ENCODE measurements around the gene DYRK1B.
"Not testable (repeated sequence)": the region's sequence is repeated elsewhere in the genome, so short reads cannot be mapped to it uniquely, and the experiment has no call there.

Gene DYRK1B

DNA sequence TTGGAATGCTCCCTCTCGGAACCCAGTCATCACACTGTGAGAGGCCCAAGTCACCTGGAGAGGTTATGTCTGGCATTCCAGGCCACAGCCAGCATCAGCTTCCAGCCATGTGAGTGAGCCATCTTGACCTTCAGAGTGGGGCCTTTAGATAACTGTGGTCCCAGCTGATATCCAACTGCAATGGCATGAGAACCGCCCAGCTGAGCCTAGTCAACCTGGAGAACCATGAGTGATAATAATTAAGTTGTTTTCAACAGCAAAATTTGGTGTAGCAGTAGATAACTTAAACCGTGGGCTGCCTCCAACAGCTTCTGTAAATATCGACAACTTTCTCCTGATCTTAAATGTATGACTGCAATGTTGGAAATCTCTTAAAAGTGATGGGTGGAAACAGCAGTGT lies 24.6 kb downstream of the DYRK1B start:
- no peak for DNase-seq (ENCODE audit: low spot score)

DNA sequence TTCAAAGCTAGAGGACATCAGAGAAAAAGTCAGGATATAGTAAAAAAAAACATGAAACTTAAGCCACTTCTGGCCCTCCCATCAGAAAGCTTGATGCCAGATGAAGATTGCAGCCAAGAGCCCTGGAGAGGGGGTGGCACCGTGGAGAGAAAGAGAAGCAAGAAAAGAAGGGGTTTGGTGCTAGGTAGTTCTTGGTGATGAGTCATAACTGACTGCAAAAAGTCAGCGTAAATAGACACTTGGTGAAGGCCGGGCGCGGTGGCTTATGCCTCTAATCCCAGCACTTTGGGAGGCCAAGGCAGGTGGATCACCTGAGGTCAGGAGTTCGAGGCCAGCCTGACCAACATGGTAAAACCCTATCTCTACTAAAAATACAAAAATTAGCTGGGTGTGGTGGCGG lies 25.3 kb downstream of the DYRK1B start:
- DNase-seq (ENCODE audit: low spot score), result not testable (repeated sequence)

GRCh38 chr19:39807846-39808364 lies 26.1 kb downstream of the DYRK1B start:
- DNase-seq (ENCODE audit: low spot score), result no peak

- DNase-seq (ENCODE audit: low spot score), result no peak
Measured at GRCh38 chr19:39805104-39805503, 28.9 kb downstream of the DYRK1B start.

DNA sequence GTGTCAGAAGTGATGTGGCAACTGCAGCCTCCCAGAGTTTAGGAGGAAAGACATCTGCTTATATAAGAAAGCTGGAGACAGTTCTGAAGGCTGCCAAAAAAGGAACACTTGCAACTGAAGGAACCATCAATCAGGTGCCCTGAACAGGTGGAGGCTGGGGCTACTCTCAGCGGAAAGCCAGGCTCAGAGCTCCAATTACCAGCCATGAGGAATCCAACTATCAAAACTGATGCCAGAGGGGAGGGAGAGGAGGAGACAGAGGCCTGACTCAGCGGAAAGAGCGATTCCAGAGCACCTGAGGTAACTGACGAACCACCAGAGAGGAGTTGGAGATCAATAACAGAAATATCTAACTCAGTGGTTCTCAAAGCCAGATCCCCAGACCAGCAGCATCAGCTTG lies 31.0 kb downstream of the DYRK1B start:
- DNase-seq (ENCODE audit: low spot score), result no peak

- DNase-seq (ENCODE audit: low spot score), result no peak
Measured at GRCh38 chr19:39797083-39797482, 36.9 kb downstream of the DYRK1B start.

DNA sequence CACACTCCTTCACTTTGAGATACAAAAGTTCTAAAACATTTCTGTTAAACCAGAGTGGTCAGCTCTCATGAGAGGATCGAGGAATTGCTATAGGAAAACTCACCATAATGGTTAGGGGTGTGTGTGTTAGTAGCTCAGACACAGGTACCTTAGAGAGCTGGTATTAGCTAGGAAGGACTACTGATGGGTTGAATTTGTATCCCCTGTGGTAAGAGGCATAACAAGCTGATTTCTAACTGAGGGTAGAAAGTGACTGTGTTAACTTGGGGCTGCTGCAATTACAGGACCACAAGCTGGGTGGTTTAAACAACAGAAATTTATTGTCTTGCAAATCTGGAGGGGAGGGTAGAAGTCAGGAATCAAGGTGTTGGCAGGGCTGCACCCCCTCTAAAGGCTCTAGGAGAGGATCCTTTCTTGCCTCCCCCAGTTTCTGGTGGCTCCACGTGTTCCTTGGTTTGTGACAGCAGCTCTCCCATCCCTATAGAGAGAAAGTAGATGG lies 37.9 kb downstream of the DYRK1B start:
- no peak for DNase-seq (ENCODE audit: low spot score)

GRCh38 chr19:39795001-39795400 lies 39.0 kb downstream of the DYRK1B start:
- DNase-seq (ENCODE audit: low spot score), result no peak

- DNase-seq (ENCODE audit: low spot score), result peak; percentile 88
Measured at GRCh38 chr19:39792999-39793546, 40.9 kb downstream of the DYRK1B start.

GRCh38 chr19:39788244-39788643 lies 45.7 kb downstream of the DYRK1B start:
- DNase-seq (ENCODE audit: low spot score), result no peak

GRCh38 chr19:39780894-39781293 lies 53.1 kb downstream of the DYRK1B start:
- DNase-seq (ENCODE audit: low spot score), result no peak

GRCh38 chr19:39778763-39779162 lies 55.2 kb downstream of the DYRK1B start, which contains the start of gene LEUTX:
Gene LEUTX, plus strand, starts transcription at chr19:39778854. Its CDS starts 67 bp downstream, at chr19:39778921.
- no peak for DNase-seq (ENCODE audit: low spot score)

Data from ecto neural progenitor cell (in vitro differentiated cells).